ENCODE results near the gene KRT84.
A peak's percentile ranks its signal among the peaks of the same experiment; 100 is the strongest.
"Not testable (repeated sequence)": the region's sequence is repeated elsewhere in the genome, so short reads cannot be mapped to it uniquely, and the experiment has no call there.

KRT84 gene

DNA sequence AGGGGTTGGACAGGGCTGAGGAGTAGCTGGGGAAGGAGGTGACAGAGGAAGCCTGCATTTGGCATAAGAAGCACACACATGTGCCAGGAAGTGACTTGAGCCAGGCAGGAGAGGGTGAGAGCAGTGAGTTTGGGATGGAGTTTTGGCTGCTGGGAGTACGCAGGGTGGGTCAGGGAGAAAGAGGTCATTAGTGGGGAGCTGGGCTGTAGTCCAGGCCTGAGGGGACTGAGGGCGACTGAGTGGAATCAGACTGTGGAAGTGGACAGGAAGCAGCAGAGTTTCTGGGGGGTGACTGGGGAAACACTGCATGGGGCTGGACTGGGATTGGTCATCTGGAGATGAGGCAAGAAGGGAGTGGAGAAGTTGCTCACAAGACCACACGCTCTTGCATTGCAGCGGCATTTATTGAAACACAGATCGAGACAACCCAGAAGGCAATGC, 25.8 kb downstream of the KRT84 start:
- peak; percentile 55 for DNase-seq

DNA sequence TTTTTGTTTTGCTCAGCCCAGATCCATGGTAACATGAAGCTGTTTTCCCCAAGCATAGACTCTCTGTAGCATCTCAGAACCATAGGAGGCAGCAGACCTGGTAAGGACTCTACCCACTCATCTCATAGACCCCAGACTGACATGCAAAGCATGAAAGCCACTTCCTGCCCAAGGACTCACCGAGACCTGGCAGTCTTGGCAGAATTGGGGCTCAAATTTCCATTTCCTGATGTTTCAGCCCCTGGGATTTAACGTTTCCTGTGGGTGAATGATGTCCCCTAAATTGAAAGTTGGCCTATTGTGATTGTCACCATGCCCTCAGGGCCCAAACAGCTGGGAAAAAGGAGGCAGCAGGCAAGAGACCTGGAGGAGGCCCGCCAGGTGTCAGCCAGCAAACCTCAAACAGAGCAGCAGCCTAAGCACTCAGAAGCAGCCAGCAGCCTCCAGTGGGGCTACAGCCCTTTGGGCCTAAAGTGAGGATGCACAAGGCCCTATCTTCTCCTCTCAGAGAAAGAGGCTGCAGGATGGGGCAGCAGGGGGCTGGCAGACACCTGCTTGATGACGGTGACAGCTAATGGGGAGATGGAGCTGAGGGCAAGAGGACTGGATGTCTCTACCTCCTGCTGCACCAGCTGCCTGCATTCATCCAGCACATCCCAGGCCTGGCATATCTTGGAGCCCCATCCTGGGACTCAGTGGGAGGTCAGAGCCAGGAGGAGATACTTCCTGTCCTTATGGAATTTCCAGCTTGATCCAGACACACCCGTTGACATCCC, 26.7 kb downstream of the KRT84 start:
- DNase-seq = no peak

DNA sequence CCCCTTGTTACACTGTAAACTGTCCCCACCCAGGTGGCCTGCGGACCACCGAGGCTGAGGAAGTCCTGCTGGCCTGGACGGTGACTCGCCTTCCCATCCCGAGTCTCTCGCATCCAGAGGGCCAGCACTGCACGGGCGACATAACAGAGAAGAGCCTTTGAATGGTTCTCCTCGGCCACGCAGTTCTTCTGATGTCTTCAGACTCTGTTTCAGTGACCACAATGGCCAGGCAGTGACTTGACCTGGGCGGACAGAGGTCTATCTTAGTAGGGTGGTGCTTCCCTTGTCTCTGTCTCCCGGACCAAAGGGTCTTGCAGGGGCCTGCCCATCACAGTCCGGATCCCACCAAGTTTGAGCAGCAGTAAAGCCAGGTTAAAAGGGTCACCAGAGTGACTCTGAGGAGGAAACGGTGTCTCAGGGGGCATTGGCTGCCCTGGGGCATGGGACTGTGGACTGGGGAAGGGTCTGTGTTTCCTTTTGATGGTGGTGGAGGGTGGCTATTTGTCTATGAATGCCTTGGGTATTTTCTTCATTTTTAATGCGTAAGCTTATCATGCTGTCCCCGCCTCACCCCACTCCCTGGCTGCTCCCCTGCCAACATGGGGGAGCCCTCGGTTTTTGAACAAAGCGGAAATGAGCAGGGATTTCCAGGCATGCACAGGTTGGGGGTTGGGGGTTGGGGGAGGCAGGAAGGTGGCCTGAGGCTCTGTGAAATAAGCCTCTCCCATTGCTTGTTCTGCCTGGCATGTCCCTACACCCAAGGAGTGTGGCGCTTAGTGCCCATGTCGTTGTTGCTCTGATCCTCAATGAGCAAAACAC, 28.5 kb downstream of the KRT84 start:
- no peak for DNase-seq

DNA sequence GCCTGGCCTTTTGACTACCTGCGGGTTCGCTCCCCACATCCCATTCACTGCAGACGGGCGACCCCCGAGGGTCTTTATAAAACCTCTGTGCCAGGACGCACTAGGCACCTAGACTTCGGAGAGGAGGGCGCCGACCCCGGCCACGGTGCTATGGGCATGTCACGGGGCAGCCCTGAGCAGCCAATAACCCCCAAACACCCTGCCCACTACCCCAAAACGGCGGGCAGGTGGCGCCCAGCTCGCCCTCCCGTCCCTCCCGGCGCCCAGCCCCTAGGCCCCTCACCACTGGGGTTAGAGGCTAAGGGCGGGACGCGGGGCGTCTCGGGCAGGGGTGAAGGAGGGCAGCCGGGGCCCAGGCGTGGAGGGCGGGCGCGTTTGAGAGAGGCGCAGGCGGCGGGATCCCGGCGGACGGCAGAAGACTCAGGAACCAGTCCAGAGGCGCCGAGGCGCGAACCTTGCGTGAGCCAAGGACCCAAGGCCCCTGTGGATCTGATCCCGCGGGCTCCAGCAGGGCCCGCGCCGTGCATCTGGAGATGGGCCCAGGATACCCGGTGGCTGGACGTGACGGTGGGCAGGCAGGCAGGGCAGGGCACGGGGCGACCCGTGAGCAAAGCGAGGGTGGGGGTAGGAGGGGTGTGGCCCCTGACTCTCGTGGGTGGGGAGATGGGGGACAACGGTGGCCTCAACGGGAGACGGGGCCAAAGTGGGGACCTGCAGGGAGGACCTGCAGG, 29.3 kb downstream of the KRT84 start:
- DNase-seq = no peak

DNA sequence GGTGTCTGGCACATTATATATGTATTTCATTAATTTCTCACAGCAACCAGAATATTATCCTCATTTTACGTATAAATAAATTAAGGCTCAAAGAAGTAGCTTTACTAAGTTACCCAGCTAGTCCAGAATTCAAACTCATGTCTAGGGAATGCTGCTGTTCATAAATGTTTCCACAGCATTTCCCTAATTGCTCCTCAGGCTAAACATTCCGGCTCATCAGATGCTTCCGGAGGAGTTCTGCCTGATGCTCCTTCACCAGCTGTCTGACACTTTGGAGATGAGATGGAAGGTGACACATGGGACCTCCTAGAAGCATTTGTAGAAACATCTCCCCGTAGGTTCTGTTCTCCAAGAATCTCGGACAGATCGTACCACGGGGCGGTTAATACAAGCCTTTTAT, 30.3 kb downstream of the KRT84 start:
- no peak for DNase-seq

DNA sequence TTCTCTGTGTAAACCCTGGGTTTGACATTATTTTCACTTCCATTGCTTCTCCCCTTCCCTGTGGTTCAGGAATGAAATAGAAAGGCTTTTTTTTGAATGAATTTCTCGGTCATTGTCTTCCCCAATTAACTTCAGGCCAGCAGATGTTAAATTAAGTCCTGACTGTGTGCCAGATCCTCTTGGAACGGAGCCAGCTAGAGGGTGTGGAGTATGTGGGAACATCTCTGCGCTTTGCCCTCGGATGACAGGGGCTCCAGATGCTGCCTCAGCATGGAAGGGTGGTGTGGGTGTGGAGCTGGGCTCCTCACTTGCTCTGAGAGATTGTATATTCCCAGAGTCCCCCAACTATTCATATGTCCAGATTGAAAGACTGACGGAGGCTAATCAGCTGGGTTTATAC, 31.3 kb downstream of the KRT84 start:
- no peak for DNase-seq

DNA sequence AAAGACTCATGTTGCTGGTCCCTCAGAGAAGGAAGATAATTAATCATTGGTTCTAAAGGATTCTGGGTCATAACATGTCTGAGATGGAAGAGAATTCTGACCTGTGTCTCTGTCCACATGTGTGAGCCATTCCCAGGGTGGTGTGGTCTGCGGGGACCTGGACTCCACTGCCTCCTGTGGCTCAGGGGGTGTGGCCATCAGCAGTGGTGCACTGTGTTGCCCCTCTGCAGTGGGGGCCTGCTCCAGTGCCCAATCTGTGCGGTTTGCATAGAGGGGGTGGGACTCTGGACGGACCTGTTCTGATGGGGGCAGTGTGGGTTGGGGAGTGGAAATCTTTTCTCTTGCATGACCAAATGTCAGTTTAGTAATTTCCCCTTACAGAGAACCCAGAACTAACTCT, 31.7 kb downstream of the KRT84 start:
- DNase-seq = no peak

DNA sequence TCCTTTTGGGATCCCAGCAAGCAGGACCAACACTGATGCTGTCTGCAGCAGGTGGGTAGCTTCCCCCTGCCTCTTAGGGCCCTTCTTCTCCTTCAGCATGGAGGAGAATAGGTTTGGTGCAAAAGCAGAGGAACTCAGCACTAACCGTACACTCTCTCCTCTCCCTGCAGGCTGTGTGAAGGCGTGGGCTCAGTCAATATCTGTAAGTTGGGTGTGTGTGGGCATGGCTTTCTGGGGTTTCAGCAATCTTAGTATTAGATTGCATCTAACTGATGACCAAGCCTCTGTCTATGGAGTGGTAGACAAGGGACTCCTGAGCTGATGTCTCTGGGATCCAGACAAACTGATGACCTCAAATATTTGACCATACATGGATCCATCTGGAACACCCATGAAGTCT, 32.5 kb downstream of the KRT84 start:
- DNase-seq = no peak

DNA sequence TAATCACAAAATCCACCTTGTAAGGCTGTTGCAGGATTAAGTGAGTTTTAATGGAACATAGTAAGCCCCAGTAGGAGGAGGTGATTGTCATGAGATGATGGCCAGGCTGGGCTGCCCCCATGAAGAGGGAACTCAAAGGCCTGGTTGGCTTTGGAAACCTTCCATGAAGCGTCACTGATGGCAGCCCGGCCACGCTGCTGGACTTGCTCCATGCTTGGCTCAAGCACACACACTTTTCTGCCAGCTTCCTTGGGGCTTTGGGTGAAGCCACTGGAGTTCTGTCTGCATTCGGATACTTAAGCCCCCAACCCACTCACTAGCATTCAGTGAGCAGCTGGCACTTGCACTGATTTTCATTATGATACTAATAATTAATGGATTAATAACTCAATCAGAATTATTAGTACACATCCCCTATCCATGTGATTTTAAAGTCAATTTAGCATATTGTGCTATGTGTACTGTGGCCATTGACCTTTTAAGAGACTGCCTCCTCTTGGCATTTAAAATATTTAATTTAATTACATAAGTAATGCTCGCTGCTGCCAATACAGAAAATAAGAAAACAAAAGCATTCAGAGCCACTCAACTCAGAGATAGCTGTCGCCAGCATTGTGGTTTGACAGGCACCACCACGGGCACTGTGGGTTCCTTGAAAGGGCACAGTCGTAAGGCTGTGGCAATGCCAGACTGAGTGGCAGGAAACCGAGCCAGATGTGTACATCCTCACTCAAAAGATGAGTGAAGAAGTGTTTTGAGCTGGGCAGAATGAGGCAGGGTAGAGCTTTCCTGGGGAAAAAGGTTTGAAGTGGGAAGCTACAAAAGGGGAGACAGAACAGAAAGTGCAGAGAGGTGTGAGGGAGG, 34.0 kb downstream of the KRT84 start:
- no peak for DNase-seq

DNA sequence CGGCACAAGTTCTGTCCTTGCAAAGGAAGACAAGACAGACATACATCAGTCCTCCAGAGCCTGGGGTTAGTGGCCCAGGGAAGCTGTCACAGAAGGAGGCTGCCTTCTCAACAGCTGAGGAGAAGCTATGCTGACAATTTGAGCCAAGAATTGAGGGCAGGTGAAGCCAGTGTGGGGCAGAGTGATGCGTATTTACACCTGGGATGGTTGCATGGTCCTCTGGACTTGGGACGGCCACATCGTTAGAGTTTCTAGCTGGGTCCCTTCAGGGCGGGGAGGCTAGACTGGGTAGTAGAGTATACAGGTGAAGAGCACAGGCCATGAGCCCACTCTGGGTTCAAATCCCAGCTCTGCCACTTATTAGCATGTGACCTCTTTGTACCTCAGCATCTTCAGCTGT, 34.7 kb downstream of the KRT84 start:
- DNase-seq = no peak

DNA sequence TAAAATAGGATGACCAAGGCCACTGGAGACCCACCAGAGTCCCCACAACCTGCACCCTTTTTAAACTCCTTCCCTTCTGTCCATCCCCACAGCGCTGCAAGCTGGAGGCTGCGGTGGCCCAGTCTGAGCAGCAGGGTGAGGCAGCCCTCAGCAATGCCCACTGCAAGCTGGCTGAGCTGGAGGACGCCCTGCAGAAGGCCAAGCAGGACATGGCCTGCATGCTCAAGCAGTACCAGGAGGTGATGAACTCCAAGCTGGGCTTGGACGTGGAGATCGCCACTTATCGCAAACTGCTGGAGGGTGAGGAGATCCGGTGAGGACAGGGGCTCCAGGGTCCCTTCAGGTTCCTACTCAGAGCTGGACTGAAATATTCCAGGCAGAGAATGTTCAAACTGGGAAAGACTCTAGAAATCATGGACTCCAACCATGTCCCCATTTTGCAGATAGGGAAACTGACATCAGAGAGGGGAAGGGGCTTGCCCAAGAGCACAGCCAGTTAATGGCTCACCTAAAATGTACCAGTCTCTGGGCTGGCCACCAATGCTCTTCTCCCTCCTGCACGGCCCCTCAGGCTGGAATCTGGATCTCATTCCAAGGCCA, 35.3 kb downstream of the KRT84 start:
- no peak for DNase-seq

DNA sequence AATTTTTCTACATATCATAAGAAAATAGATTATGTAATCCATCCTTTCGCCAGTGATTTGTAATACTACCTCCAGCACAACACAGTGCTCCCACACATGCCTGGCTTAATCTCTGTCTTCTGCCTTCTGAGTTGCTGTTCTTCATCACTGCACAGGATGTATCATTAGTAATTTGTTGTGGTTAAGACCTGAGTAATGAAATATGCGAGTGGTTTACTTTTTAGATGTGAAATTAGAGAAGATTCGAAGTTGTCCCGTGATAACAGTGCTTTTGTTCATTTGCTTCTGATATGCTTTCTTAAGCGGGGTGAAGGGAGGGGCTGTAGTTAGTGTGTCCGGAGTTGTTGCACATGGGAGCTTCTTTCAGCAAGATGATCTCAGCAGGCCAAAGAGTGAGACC, 36.3 kb downstream of the KRT84 start:
- DNase-seq = no peak

DNA sequence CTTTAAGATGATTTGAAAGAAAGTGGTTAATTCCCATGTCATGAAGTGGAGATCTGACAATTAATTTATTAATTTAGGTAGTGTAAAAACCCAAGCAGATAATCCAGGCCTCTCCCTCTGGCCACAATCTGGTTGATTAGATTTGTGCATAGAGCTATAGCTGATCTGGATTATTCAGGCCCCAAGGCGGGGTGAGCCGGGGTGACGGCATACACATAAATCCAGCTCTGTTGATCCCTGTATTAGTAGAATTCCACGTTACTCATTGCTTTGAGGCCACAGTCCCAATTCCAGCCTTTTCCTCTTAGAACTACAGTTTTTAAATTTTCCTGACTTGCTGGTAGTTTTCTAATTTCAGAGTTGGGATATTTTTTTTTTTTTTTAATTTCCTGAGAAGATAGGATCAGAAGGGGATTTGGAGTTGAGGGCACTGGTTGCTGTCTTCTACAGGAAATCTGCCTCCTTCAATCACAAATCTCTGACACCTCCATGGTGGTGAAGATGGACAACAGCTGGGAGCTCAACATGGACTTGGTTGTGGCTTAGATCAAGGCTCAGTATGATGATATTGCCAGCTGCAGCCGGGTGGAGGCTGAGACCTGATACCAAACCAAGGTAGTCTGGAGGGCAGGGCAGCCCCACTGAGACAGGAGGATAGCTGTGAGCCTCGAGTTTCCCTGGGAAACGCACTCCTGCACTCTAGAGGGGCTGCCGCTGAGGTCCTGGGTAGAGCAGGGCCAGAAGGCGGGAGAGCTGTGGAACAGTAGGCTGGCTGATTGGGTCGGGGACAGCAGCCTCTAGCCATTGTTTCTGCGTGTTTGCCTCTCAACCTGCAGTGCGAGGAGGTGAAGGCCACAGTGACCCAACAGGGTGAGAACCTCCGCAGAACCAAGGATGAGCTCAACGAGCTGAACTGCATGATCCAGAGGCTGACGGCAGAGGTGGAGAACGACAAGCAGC, 37.6 kb downstream of the KRT84 start:
- no peak for DNase-seq

DNA sequence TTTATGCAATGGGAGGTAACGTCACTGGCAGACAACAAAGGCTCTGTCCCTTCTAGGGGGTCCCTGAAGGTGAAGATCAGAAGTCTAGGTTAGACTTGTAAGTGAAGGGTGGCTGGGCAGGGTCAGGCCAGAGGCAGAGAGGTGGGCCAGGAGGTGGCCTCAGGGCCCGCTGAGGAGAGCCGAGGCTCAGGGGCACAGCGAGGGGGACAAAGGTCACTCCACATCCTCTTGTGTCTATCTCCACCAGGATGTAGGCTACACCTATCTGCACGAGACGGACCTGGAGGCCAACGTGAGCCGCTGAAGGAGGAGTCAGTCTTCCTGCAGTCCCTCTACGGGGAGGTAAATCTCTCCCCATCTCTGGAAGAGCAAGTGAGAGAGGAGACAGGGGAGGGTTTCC, 38.4 kb downstream of the KRT84 start:
- DNase-seq = no peak

DNA sequence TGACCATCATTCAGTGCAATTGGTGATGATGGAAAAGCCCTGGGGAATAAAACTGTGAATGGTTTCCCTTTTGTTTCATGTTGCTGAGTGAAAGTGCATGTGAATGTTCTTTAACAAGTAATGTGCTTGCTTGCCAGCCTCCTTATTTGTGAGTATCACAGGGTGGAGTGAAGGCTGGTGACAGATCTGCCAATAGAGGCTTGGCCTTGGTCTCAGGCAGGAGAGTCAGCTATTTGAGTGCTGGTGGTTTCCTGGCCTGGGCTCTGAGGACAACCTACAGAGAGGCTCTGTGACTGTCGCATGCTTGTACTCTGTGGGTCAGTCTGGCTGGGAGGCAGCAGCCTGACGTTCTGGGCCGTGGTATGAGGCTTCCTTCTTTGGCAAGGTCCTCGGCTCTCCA, 38.9 kb downstream of the KRT84 start:
- peak; percentile 48 for DNase-seq

DNA sequence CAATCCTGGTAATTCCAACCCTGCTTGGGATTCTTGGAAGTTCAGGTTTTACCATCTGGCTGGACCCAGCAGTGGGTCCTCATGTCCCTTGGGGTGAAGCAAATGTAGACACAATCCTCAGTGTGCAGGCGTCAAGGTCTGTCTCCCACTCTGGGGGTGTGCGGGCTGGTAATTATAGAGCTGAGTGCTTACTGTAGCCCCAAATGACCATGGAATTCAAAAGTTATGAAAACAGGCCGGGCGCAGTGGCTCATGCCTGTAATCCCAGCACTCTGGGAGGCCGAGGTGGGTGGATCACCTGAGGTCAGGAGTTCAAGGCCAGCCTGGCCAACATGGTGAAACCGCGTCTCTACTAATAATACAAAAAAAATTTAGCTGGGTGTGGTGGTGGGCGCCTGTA, 40.4 kb downstream of the KRT84 start:
- DNase-seq = not testable (repeated sequence)

DNA sequence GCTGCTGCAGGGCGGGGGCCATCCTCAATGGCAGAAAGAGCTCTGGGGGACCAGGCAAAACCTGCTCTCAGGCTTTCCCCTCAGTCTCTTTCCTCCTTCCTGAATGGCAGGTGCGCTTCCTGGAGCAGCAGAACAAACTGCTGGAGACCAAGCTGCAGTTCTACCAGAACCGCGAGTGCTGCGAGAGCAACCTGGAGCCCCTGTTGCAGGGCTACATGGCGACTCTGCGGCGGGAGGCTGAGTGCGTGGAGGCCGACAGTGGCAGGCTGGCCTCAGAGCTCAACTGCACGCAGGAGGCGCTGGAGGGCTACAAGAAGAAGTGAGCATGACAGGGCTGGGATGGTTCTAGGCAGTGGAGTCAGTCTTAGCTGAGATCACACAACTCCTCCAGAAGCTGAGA, 41.3 kb downstream of the KRT84 start:
- no peak for DNase-seq

DNA sequence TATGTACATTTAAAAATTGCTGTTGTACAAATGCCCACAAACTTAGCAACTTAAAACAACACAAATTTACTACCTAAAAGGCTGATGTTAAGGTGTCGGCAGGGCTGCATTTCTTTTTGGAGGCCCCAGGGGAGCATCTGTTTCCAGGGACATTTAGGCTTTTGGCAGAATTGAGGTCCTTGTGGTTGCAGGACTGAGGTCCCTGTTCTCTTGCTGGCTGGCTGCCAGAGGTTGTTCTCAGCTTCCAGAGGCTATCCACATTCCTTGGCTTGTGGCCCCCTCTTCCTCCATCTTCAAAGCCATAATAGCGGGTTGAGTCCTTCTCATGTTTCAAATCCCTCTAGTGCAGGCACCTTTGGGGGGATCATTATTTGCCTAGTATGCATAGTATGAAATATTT, 41.9 kb downstream of the KRT84 start:
- no peak for DNase-seq

DNA sequence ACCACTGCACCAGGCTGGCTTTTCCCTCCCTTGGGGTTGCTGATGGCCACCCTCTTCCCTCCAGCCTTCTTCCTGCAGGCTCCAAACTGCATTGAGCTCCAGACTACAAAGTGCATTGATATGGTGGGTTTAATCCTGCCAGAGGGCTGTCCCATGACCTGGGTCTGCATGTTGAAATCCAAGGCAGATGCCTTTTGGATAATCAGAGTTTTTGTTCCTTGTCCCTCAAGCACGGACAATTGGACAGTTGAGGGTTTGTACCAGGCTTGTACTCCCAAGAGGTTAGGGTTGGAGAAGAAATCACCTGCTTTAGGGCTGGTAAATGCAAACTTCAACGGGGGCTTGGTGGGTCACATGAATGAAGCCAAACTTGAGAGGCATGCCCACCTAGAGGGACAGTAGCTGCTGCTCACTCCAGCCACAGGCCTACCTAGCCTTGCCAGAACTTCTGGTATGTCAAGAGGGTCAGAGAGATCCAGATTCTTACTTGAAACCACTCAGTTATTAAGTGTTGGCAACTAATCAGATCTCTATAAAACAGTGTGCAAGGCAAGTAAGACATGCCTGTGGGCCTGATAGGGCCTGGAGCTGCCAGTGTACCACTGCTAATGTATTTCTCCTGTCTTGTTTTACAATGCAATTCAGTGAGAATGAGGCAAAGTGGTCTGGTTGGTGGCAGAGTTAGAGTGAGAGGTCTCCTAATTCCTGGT, 42.5 kb downstream of the KRT84 start:
- DNase-seq = no peak

DNA sequence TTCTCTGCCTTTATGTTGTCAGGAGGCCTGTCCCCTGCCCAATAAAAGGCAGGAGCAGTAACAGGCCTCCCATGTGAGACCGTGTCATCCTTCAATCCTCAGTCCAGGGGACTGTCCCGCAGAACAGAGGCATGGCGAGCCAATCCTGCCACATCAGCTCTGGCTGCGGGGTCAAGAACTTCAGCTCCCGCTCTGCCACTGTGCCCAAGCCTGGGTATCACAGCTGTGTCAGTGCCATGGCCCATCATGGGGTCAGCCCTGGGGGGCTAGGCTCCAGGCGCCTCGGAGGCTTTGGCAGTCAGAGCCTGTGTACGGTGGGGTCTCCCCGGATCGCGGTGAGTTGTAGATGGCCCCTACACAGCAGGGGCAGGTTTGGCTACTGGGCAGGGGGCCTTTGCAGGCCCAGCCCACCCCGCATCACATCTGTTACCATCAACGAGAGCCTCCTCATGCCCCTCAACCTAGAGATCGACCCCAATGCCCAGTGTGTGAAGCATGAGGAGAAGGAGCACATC, 44.3 kb downstream of the KRT84 start:
- DNase-seq = no peak
